Measurements from ENCODE around the gene SHISAL2A. TPM values are rescaled to one million over a fixed set of nuclear protein-coding genes. Genes with fewer than 3 reads are reported as not detected.

Gene SHISAL2A
- total and polyA plus RNA-seq, 7 donors = 0.13 to 1.6 (median 0.28) TPM

DNA sequence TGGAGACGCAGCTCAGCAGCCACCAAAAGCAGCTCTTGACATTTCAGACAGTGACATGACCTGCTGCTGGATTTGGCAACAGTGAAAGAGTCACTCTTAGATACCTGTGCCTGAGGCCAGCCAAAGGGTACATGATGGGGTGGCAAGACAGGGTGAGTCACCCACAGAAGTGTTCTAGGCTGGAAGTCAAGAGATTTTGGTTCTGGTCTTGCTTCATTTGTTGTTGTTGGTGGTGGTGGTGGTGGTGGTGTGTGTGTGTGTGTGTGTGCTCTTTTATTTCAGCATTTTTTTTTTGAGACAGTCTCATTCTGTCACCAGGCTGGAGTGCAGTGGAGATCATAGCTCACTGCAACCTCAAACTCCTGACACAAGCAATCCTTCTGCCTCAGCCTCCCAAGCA, 25.8 kb downstream of the SHISAL2A start:
- H3K4me3 ChIP-seq = no peak overlapping the region
- ATAC-seq (peak; percentile 83 to 98 (median 97)), DNase-seq (peak; percentile 22 to 73)
- H3K36me3 ChIP-seq (ENCODE audit: insufficient read depth in 1 of 2, low read depth in 1 of 2) = no peaks in the 10 kb centered on the region
- H3K27ac ChIP-seq = peak overlapping the region; percentile 42
- 20 to 35% (median 33%) methylated on average over 1 of the region's 1 CpG for WGBS, 3 donors
- intact Hi-C loops (cut with DNase I) = loop anchor here in 1 of 2 donors (5.0 kb wide), 1 partner anchor 51 kb away; no protein-coding TSS in a partner anchor
- TF ChIP-seq, protein P1, sequence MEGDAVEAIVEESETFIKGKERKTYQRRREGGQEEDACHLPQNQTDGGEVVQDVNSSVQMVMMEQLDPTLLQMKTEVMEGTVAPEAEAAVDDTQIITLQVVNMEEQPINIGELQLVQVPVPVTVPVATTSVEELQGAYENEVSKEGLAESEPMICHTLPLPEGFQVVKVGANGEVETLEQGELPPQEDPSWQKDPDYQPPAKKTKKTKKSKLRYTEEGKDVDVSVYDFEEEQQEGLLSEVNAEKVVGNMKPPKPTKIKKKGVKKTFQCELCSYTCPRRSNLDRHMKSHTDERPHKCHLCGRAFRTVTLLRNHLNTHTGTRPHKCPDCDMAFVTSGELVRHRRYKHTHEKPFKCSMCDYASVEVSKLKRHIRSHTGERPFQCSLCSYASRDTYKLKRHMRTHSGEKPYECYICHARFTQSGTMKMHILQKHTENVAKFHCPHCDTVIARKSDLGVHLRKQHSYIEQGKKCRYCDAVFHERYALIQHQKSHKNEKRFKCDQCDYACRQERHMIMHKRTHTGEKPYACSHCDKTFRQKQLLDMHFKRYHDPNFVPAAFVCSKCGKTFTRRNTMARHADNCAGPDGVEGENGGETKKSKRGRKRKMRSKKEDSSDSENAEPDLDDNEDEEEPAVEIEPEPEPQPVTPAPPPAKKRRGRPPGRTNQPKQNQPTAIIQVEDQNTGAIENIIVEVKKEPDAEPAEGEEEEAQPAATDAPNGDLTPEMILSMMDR (IDR thresholded peaks at IDR 0.05) = no peak
- H3K27me3 ChIP-seq (ENCODE audit: insufficient read depth in 3 of 3, low read length in 2 of 3) = no peaks in the 10 kb centered on the region
- H3K4me1 ChIP-seq = no peaks in the 10 kb centered on the region
- no peaks in the 10 kb centered on the region for H3K9me3 ChIP-seq

DNA sequence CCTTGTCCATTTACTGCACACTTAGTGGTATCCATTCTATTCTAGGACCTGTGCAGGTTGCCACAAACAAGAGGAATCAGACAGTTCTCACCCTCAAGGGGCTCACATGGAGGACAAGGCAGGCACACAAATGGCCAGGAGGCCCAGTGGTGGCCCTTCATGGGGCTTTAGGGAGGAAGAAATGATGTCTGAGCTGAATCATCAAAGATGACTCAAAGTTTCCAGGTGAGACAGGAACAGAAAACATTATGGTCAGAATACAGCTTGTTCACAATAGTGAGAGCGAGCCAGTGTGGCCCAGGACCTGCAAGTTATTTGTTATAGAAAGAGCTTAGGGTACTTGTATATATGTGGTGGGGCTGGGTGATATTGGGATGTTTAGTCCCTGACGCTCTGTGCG, 26.4 kb downstream of the SHISAL2A start:
- DNase-seq (no peak), ATAC-seq (peak in 3 of 4 donors; percentile 1 to 2 (median 2))
- no peaks in the 10 kb centered on the region for H3K36me3 ChIP-seq (ENCODE audit: insufficient read depth in 1 of 2, low read depth in 1 of 2)
- whole genome bisulfite sequencing, 3 donors = 96 to 99% (median 99%) methylated on average over 3 of the region's 3 CpGs
- no peaks in the 10 kb centered on the region for H3K4me1 ChIP-seq
- H3K27ac ChIP-seq = peak overlapping the region; percentile 16
- intact Hi-C loops (cut with DNase I) = loop anchor here in 1 of 2 donors (5.0 kb wide), 1 partner anchor 52 kb away; no protein-coding TSS in a partner anchor
- no peaks in the 10 kb centered on the region for H3K9me3 ChIP-seq
- H3K4me3 ChIP-seq = no peak overlapping the region
- no peaks in the 10 kb centered on the region for H3K27me3 ChIP-seq (ENCODE audit: insufficient read depth in 3 of 3, low read length in 2 of 3)
- TF ChIP-seq, protein P1 (IDR thresholded peaks at IDR 0.05) = no peak

DNA sequence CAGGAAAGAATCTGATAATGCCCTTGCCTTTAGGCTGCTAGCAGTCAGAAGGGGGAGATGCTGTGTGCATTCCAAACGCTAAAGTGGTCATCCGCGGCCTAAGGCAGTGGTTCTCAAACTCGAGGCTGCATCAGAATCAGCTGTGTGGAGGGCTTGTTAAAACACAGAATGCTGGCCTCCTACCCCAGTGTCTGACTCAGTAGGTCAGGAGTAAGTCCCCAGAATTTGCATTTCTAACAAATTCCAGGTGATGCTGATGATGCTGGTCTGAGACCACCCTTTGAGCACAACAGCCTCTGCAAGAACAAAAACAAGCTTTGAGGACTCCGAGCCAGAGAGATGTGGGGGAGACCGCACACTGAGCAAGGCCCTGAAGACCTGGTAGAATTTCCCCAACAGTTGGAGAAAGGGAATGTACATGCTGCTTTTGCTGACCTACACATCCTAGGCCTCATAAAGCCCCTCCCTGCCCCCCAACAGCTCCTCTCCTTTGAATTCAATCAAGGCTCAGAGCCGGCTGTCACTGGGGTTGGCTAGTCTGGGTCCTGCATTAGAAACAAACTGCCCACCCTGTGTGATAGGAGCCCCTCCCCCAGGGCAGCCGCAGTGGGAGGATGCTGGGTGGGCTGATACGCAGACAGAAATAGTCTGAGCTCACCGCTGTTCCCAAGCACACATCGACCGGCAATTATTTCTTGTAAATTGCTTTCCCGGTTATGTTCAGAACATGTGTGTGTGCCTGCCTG, 27.1 kb downstream of the SHISAL2A start:
- H3K4me3 ChIP-seq = no peak overlapping the region
- WGBS, 3 donors = 64 to 77% (median 68%) methylated on average over 13 of the region's 13 CpGs
- no peaks in the 10 kb centered on the region for H3K27me3 ChIP-seq (ENCODE audit: insufficient read depth in 3 of 3, low read length in 2 of 3)
- H3K9me3 ChIP-seq = no peaks in the 10 kb centered on the region
- DNase-seq = no peak
- TF ChIP-seq, protein P1 (IDR thresholded peaks at IDR 0.05) = no peak
- H3K36me3 ChIP-seq (ENCODE audit: insufficient read depth in 1 of 2, low read depth in 1 of 2) = no peaks in the 10 kb centered on the region
- no peak for ATAC-seq
- intact Hi-C loops (cut with DNase I) = loop anchor here in 1 of 2 donors (5.0 kb wide), 1 partner anchor 53 kb away; no protein-coding TSS in a partner anchor
- H3K27ac ChIP-seq = no peak overlapping the region
- peaks cover under 1% of the 10 kb centered on the region for H3K4me1 ChIP-seq

DNA sequence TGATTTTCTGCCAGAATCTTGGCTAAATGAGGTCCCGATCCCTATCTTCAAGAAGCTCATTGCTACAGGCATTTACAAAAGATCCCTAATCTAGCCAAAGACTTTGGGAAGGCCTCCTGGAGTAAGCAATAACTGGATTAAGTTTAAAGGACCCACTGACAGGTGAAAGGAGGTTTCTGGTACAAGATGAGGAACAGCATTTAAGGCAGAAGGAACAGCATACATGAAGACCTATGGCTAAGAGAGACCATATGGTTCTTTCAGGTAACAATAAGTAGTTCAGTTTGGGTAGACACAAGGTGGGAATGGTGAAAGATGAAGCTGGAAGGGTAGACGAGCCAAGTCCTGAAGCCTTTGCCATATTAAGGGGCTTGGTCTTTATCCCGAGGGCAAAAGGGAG, 27.8 kb downstream of the SHISAL2A start:
- H3K4me3 ChIP-seq = no peak overlapping the region
- ATAC-seq = no peak
- H3K4me1 ChIP-seq = peaks cover 3% of the 10 kb centered on the region
- TF ChIP-seq, protein P1 (IDR thresholded peaks at IDR 0.05) = no peak
- no peak for DNase-seq
- no peaks in the 10 kb centered on the region for H3K27me3 ChIP-seq (ENCODE audit: insufficient read depth in 3 of 3, low read length in 2 of 3)
- no peaks in the 10 kb centered on the region for H3K9me3 ChIP-seq
- no peak overlapping the region for H3K27ac ChIP-seq
- intact Hi-C loops (cut with DNase I) = no loop called here
- 62 to 75% (median 71%) methylated on average over 3 of the region's 3 CpGs for WGBS, 3 donors
- no peaks in the 10 kb centered on the region for H3K36me3 ChIP-seq (ENCODE audit: insufficient read depth in 1 of 2, low read depth in 1 of 2)

Measured in psoas muscle (tissue), 8 donors.